HG03565 (cell line): Measurements from ENCODE around the gene CARD19.
A peak's percentile ranks its signal among the peaks of the same experiment; 100 is the strongest.

Source experiments
- ATAC-seq: cut with Tn5 transposase; IDR thresholded peaks from one replicate; pipeline ENCODE4 v1.9.1; 2021; ENCODE audit warnings: mild to moderate bottlenecking, moderate library complexity; ENCODE audit not compliant: unreplicated experiment

Gene CARD19

DNA sequence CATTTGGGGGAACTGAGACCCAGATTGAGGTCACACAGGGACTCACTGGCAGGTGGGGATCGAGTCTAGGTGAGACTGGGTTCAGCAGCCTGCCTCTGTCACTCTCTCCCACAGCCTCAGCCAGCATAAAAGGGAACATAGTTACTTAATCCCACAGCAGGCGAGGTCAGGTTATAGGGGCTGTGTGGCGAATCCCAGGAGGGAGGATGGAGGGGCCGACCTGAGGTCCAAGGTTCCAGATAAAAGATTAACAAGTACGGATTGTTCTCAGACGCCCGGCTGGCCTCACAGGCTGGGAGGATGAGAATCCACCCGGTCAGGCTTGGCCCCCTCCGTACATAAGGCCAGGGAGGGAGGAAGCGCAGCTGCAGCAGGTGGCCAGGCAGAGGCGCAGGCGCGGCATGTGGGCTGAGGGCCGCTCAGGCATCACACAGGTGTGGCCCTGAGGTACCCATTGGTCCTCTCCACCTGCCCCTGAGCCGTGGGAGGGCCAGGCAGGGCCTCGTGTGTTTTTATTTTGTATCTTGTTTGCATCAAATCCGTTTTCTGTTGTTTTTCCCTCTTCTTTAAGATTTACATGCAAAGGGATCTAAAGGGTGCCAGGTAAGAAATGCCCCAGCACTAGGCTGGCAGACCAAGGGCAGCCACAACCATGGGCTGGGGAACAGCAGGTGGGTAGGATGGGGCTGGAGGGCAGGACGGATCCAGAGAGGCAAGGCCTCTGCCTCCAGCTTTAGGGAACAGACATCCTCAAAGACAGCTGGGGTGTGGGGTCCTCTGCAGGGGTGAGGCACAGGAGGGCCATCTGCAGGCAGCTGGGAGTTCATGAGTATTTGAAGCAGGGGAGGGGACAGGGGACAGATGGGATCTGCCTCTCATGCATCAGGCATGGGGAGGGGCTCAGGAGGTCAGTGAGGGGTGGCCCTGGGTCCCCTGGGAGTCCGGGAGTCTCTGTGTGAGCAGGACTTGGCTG lies 33.9 kb upstream of the CARD19 start:
- no peak for ATAC-seq

DNA sequence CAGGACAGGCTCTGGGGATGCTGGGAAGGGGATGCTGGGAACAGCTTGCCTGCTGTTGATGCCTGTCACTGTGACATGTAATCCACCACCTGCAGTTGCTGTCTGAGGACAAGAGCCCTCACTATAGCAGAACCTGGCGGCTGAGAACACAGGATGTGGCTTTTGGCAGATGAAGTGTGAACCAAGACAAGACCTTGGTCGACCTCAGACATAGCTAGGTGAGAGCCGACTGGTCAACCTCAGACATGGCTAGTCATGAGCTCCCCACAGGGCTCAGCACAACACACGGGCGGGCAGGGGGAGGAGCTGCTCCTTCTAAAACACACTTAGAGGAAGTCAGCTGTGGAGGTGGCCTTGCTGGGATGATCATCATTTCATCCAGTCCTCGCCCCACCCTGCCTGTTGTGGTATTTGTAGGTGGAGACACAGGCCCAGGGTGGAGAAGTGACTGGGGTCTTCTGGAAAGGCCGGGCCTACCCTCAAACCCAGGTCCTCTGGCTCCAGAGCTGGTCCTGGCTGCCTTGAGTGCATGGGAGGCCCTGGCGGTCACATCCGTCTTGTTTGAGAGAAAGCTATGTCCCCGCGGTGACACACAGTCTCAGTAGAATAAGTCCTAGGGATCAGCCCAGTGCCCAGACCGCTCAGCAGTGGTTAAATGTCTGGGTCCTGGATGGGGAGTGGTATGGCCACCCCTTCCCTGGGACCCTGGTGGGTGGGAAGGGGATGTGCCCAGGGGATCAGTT lies 31.5 kb upstream of the CARD19 start:
- peak; percentile 92 for ATAC-seq

DNA sequence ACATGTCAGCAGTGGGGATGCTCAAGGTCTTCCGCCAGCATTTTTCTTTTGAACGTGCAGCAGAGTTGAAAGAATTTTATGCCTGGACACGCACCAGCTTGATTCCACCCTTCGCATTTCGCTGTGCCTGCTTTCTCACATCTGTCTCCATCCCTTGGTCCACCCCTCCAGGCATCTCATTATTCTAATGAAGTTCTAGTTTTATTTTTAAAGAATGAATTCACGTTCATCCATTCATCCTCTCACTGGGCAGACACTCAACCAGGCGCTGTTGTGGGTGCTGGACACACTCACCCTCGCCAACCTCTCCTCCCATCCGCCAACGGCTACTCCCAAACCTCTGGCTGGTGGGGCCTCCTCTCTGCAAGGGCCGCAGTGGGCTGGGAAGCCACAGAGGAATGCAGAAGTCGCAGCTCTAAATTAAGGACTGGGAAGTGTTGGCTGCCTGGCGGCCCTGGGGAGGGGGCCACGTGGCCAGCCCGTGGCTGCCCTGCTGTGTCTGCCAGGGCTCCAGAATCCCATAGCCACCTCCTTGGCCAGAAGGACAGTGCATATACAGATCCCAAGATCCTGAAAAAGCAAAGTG lies 30.8 kb upstream of the CARD19 start:
- ATAC-seq = no peak

DNA sequence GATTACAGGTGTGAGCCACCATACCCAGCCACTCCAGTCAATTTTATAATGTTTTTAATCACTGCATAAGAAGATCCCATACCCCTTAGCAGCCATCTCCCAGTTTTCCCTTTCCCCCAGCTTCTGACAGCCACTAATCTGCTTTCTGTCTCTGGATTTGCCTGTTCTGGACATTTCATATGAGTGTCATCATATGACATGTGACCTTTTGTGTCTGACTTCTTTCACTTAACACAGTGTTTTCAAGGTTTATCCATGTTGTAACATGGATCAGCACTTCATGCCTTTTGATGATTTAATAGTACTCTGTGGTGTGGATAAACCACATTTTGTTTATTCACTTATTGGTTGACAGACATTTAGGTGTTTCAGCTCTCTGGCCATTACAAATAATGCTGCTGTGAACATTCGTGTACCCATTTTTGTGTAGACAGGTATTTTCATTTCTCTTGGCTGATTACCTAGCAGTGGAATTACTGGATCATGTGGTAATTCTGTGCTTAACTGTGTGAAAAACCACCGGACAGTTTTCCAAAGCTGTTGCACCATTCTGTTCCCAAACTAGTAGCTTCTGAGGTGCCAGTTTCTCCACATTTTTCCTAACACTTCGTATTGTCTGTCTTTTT lies 28.9 kb upstream of the CARD19 start:
- no peak for ATAC-seq

DNA sequence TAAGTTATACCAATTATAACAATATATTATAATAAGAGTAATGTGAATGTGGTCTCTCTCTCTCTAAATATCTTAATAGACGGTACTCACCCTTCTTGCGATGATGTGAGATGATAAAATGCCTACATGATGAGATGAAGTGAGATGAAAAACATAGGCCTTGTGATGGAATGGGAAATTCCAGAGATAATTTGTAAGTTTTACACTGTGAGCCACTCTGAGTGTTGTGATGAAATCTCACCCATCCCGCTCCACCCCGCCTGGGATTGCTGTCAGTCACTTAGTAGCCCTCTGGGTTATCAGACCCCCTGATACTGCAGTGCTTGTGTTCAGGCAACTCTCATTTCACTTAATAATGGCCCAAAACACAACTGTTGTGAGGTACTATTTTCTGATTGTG lies 27.1 kb upstream of the CARD19 start:
- ATAC-seq = no peak

DNA sequence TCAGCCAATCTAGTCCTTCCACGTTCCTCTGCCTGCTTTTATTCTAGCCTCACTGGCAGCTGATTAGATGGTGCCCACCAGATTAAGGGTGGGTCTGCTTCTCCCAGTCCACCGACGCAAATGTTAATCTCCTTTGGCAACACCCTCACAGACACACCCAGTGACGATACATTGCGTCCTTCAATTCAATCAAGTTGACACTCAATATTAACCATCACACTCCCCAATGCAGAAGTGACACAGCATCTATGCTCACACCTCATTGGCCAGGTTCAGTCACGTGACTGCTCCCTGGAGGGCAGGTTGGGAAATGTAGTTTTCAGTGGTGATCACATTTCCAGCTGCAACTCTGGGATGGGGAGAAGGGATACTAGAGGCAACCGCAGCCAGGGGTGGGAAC lies 24.6 kb upstream of the CARD19 start:
- ATAC-seq = no peak

DNA sequence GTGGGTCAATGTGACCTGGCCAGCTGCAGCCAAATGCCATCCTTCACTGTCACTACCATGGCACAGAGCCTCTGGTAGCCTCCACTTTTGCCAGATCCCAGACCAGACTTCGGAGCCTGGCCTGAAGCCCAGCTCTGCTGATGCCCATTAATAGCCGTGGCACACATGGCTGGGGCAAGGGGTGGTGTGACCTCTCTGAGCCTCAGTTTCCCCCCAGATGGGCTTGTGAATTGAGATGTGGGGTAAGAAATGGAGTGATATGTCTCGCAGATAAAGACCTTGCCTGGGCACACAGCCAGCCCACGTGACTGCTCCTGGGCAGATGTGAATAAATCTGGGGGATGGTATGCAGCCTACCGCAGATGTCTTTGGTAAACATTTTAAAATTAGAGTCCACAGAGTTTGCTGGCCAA lies 23.6 kb upstream of the CARD19 start:
- ATAC-seq = no peak

DNA sequence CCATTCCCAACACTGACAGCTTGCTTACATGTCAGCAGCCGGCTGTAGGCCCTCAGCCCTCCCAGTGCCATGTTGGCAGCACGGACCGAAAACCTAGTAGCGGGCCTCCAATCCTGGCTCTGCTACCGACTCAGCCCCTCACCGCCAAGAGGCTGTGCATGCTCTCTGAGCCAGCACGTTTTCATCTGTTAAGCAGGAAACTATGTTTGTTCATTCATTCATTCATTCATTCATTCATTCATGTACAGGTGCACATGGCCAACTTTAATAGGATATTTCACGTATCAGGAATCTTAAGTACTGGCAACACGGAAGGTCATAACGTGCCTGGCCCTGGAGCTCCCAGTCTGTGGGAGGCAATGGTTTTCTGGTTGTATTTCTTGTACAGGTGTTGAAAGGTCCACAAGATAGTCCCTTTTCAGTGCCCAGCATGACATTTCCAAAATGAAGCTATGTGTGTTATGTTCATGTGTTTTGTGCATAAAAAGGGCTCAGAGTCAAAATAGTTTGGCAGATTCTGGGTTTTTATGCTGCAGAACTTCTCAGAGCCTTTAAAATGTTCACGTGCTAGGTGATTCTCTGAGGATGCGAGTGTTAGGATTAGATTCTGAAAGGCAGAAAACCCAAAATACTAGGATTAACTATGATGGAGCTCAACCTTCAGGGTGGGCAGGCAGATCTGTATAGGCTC lies 19.8 kb upstream of the CARD19 start:
- ATAC-seq = no peak

DNA sequence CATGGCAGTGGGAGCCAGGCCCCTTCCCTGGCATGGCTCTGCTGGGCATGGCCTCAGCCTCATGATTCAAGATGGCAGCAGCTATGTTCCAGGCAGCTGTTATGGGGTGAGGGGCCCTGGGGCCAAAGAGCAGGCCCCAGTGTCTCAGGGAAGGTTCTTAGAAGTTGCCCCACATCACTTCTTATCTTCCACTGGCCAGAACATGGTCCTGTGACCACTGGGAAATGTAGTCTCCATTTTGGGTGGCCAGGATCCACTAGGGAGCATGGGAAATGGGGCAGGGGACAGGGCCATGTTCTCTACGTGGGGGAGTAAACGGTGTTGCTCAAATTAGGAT lies 19.3 kb upstream of the CARD19 start:
- ATAC-seq = no peak

DNA sequence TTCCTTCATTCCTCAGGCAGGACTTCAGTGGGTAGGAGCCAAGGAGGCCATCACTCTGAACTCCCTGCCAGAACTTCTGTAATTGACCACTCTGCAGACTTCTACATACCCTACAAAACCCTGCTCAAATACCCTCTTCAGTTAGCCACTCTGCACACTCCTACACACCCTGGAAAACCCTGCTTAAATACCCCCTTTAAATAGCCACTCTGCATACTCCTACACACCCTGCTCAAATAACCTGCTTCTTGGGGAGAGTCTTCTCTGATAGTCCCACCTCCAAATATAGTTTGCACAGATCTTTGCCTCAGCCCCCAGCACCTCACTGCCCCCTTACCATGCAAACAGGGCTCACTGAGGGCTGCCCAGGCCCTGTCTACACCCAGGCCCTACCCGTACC lies 18.6 kb upstream of the CARD19 start:
- ATAC-seq = no peak

DNA sequence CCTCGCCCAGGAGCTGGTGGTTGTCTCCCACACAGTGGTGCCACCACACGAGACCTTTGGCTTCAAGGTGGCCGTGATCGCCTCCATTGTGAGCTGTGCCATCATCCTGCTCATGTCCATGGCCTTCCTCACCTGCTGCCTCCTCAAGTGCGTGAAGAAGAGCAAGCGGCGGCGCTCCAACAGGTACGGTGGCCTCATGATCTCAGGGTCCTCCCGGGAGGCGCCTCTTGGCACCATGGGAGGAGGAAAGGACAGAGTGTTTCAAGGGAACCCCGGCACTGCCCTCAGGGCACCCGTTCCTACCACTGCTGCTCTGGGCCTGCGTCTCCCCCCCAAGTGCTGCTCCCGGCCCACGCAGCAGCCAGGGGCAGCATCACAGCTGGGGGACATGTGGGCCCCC lies 18.2 kb upstream of the CARD19 start:
- no peak for ATAC-seq

DNA sequence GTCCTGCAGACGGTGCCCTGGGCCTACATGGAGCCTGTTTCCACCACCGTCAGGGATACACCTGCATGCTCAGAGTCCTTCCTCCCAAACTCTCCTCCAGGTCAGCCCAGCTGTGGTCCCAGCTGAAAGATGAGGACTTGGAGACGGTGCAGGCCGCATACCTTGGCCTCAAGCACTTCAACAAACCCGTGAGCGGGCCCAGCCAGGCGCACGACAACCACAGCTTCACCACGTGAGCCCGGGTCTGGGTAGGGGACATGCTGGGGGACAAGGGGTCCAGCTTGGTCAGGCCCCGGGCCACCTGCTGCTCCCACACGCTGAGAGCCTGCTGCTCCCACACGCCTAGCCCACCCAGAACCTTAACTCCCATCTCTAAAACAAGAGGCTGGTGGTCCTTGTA lies 16.6 kb upstream of the CARD19 start:
- no peak for ATAC-seq

DNA sequence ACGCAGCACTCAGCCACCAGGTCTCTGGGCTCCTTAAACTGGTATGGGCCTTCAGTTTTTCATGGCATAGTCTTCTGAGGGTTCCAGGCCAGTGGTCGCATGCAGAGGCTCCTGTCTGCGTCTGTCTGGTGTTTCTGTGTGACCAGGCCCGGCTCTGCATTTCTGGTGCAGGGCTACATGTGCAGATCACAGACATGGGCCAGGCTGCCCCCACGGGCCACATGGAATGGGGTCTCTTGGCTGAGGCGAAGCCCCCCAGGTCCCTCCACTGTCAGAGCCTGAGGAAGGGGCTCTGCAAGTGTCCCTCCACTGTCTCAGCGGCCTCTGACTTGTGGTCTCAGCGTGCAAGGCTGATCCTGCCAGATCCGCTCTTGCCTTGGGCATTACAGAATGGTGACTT lies 15.6 kb upstream of the CARD19 start:
- no peak for ATAC-seq

DNA sequence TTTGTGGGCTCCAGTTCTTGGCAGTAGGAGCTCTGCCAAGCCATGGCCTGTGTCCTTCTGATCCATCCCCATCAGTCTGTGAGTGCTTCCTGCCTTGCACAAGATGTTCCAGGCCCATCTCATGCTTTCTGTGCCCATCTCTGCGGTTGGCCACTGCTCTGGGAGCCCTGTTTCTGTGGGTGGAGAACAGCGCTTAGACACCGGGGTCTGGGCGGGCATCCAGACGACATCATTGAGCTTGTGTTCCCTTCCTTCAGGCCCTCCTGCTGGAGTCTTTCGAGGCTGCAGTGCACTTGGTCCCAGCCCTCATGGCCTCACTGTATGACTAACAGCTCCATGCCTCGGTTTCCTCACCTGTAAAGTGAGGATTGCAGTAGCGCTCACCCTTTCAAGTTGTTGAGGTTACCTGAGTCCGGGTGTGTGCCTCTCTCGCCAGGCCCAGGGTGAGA lies 14.9 kb upstream of the CARD19 start:
- ATAC-seq = no peak

DNA sequence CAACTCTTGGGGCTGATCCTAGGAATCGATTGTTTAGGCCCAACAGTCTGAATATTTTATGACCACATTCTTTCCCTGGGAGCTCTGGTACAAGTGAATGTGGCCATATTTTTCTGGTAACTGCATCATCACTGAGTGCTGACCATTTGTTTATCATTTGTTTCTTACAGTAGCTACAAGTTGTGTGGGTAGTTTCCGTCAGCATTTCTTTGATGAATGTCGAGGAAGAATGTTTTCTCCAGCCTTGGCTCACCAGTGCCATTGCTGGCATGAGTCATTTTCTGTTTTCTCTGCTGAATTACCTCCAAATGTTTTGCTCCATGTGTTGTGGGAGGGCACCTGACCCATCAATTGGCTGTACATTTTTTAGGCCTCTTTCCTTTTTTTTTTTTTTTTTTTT lies 14.1 kb upstream of the CARD19 start:
- ATAC-seq = no peak

DNA sequence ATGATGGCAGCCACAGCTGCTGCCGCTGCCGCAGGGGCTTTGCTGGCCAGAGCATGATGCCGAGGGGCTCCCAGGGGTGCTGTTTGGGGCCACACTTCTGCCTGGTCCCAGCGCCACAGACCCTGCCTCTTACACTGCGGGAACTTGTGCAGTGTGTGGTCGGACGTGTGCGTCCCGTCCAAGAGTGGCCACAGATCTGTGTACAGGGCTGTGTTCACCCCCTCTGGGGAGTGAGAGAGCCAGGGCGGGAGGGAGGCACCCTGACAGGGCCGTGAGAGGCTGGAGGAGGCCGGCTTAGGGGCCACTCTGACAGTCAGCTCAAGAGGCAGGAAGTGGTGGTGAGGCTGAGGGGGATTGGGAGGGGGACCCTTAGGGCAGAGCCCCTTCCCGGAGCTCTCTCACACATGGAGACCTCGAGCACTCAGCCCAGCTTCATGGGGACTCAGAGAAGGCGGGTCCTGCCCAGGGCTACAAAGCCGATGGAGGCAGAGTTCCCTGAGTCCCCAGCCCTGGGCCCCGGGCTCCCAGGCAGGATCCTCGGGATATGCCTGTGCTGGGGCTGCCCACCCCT lies 13.1 kb upstream of the CARD19 start:
- ATAC-seq = no peak

DNA sequence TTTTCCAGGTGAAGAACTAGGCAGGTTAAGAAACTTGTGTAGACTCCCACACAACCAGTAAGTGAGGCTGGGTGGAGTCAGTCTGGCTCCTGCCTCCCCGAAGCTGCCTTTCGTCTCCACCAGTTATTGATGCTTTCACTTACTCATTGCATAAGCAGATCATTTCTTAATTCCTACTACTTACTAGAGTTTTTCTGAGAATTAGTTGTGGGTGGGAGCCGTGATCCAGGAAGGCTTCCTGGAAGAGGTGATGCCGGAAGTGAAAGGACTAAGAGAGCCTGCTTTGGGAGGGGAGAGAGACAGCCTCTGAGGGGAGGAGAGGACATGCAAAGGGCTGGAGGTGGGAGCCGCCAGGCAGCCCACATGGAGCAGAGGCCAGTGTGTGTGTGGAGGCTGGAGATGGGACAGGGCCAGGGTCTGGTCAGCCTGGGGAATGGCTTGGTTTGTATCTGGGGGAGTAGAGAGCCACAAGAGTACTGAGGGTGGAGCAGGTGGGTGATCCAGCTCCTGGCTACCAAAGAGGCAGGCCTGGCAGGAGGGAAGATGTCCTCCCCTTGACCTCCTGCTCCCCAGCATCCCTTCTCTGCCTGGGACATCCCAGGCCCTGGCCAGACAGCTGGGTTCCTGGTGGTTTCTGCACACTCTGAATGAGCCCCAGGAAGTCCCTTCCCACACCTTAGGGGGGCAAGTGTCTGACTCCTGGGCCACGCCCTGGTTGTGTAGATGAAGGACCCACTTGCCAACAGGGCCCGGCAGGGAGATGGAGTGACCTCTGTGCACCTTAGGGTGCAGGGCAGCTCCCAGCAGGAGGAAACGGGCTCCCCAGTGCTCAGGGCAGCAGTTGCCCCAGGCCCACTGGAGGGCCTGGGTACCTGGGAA lies 12.2 kb upstream of the CARD19 start:
- no peak for ATAC-seq

DNA sequence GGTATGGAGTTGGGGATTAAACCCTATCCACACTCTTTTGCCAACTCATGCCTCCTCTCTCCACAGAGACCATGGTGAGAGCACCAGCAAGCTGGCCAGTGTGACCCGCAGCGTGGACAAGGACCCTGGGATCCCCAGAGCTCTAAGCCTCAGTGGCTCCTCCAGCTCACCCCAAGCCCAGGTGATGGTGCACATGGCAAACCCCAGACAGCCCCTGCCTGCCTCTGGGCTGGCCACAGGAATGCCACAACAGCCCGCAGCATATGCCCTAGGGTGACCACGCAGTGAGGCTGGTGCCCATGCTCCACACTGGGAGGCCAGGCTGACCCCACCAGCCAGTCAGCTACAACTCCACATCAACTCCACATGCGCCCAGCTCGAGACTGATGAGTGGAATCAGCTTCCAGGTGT lies 11.5 kb upstream of the CARD19 start:
- ATAC-seq = no peak

DNA sequence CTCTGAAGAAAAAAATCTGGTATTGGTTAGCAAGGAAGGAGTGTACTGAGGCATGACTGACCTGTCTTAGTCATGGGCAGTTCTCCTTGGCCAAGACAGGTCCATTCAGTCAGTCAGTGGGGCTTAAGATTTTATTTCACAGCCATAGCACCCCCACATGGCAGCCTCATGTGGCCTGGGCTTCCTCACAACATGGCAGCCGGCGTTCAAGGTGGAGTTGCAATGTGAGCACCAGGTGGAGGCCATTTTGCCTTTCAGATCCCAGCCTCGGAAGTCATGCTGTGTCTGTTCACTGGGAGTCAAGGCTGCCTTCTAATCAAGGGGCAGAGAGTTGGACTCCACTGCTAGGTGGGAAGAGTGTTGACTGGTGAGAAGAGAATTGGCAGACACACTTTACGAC lies 10.3 kb upstream of the CARD19 start:
- no peak for ATAC-seq
